ENCODE data around the gene CDK2. TPM values are rescaled to one million over a fixed set of nuclear protein-coding genes. Genes with fewer than 3 reads are reported as not detected.
"Not testable (repeated sequence)": the region's sequence is repeated elsewhere in the genome, so short reads cannot be mapped to it uniquely, and the experiment has no call there.

Gene CDK2
- polyA plus RNA-seq, 1 donor (not counting 4 experiments of a cell fraction or from before 2014, with no cell fraction given) = 49.3 TPM

DNA sequence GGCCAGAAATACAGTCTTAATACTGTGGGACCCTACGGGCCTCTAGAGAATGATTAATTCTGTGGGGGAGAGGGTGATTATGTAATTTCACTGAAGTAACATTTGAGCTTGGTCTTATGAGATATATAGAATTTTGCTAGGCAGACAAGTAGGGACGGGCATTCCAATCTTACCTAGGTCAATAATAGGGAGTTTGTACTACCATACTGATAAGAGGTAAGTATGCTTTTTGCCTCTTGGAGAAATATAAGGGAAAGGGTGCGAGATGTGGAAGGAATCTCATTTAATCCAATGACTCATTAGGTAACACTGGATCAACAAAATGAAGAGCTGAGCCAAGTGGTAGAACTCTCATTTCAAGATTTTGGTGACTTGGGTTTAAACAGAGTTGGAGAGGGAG lies 12.4 kb downstream of the CDK2 start:
- H3K4me2 ChIP-seq (ENCODE audit: control insufficient read depth, extremely low read depth, insufficient read depth, low read depth, low read length) = no peak overlapping the region
- no peak for TF ChIP-seq EZH2 (IDR thresholded peaks at IDR 0.05; ENCODE audit: low read length)
- TF ChIP-seq, protein P1, sequence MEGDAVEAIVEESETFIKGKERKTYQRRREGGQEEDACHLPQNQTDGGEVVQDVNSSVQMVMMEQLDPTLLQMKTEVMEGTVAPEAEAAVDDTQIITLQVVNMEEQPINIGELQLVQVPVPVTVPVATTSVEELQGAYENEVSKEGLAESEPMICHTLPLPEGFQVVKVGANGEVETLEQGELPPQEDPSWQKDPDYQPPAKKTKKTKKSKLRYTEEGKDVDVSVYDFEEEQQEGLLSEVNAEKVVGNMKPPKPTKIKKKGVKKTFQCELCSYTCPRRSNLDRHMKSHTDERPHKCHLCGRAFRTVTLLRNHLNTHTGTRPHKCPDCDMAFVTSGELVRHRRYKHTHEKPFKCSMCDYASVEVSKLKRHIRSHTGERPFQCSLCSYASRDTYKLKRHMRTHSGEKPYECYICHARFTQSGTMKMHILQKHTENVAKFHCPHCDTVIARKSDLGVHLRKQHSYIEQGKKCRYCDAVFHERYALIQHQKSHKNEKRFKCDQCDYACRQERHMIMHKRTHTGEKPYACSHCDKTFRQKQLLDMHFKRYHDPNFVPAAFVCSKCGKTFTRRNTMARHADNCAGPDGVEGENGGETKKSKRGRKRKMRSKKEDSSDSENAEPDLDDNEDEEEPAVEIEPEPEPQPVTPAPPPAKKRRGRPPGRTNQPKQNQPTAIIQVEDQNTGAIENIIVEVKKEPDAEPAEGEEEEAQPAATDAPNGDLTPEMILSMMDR (optimal IDR thresholded peaks at IDR 0.05 in 1 of 3, IDR thresholded peaks at IDR 0.05 in 1 of 3, conservative IDR thresholded peaks at IDR 0.05 in 1 of 3; ENCODE audit: extremely low read depth in 1 of 3, insufficient read depth in 2 of 3, low read length in 3 of 3) = no peak
- no peaks in the 10 kb centered on the region for H3K27me3 ChIP-seq (ENCODE audit: control insufficient read depth, extremely low read depth, insufficient read depth, low read length)
- H3K36me3 ChIP-seq (ENCODE audit: control insufficient read depth in 2 of 2, extremely low read depth in 1 of 2, insufficient read depth in 2 of 2, low read length in 2 of 2) = peaks cover 8 to 26% of the 10 kb centered on the region in 2 experiments
- no peak overlapping the region for H3K4me3 ChIP-seq (ENCODE audit: control insufficient read depth in 2 of 3, extremely low read depth in 1 of 3, insufficient read depth in 2 of 3, low read depth in 1 of 3, low read length in 3 of 3)
- no peaks in the 10 kb centered on the region for H3K9me1 ChIP-seq (ENCODE audit: control insufficient read depth, extremely low read depth, insufficient read depth, low read length)
- peaks cover 62% of the 10 kb centered on the region for H3K79me2 ChIP-seq (ENCODE audit: control insufficient read depth, insufficient read depth, low read length)
- H4K20me1 ChIP-seq (ENCODE audit: control insufficient read depth, extremely low read depth, insufficient read depth, low read length) = peaks cover 2% of the 10 kb centered on the region
- no peak overlapping the region for H3K27ac ChIP-seq (ENCODE audit: control insufficient read depth, insufficient read depth, low read length)
- dilution Hi-C loops (cut with MboI; ENCODE audit: extremely low pct_ligation_motif_present, low sequenced_read_pairs) = no loop called here
- H3K9ac ChIP-seq (ENCODE audit: control insufficient read depth, extremely low read depth, insufficient read depth, low read length) = no peak overlapping the region
- no peak for FAIRE-seq
- H2AFZ ChIP-seq (ENCODE audit: control insufficient read depth, low read length) = no peak overlapping the region
- peaks cover 10% of the 10 kb centered on the region for H3K4me1 ChIP-seq (ENCODE audit: control insufficient read depth, extremely low read depth, insufficient read depth, low read length)
- H3K9me3 ChIP-seq (ENCODE audit: control insufficient read depth, low read depth, low read length) = no peaks in the 10 kb centered on the region
- DNase-seq (ENCODE audit: low read depth, low spot score) = no peak

GRCh38 chr12:55981882-55982281 lies 15.3 kb downstream of the CDK2 start:
- H3K27ac ChIP-seq (ENCODE audit: control insufficient read depth, insufficient read depth, low read length); H3K9me3 ChIP-seq (ENCODE audit: control insufficient read depth, low read depth, low read length); H2AFZ ChIP-seq (ENCODE audit: control insufficient read depth, low read length); H3K4me1 ChIP-seq (ENCODE audit: control insufficient read depth, extremely low read depth, insufficient read depth, low read length); FAIRE-seq; H3K4me3 ChIP-seq (ENCODE audit: control insufficient read depth in 2 of 3, extremely low read depth in 1 of 3, insufficient read depth in 2 of 3, low read depth in 1 of 3, low read length in 3 of 3); H3K9ac ChIP-seq (ENCODE audit: control insufficient read depth, extremely low read depth, insufficient read depth, low read length); H4K20me1 ChIP-seq (ENCODE audit: control insufficient read depth, extremely low read depth, insufficient read depth, low read length); H3K4me2 ChIP-seq (ENCODE audit: control insufficient read depth, extremely low read depth, insufficient read depth, low read depth, low read length); H3K27me3 ChIP-seq (ENCODE audit: control insufficient read depth, extremely low read depth, insufficient read depth, low read length); DNase-seq (ENCODE audit: low read depth, low spot score); dilution Hi-C loops (cut with MboI; ENCODE audit: extremely low pct_ligation_motif_present, low sequenced_read_pairs); H3K9me1 ChIP-seq (ENCODE audit: control insufficient read depth, extremely low read depth, insufficient read depth, low read length): not testable (repeated sequence)
- Histone ChIP-seq H3K79me2 (ENCODE audit: control insufficient read depth, insufficient read depth, low read length) (peaks cover 35% of the 10 kb centered on the region), H3K36me3 (ENCODE audit: control insufficient read depth in 2 of 2, extremely low read depth in 1 of 2, insufficient read depth in 2 of 2, low read length in 2 of 2) (peaks cover 20 to 24% of the 10 kb centered on the region in 2 experiments)

DNA sequence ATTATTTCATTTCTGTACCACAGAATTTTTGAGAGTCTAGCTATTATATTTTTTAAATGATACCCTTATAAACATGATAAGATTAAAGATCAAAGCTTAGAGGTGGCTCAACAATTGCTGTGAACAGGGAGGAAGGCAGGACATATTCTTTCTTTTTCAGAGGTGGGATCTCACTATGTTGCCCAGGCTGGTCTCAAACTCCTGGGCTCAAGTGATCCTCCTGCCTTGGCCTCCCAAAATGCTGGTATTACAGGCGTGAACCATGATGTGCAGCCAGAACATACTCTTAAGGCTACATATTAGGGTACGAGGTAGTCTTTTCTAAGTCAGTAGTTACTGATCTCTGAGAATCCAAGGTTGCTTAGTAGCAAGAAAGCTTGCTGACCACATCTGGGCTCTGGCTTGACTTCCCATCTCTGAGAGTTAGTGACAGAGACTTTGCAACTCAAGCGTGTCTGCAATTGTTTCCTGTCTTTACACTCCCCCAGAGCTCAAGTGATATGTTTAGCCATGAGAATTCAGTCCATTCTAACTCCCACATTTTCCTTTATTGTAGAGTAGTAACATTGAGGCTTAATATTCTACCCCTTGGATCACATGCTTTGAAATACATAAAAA lies 15.8 kb downstream of the CDK2 start:
- Histone ChIP-seq H3K79me2 (ENCODE audit: control insufficient read depth, insufficient read depth, low read length) (peaks cover 29% of the 10 kb centered on the region), H3K4me2 (ENCODE audit: control insufficient read depth, extremely low read depth, insufficient read depth, low read depth, low read length) (no peak overlapping the region), H3K27me3 (ENCODE audit: control insufficient read depth, extremely low read depth, insufficient read depth, low read length) (no peaks in the 10 kb centered on the region), H3K9ac (ENCODE audit: control insufficient read depth, extremely low read depth, insufficient read depth, low read length) (no peak overlapping the region), H4K20me1 (ENCODE audit: control insufficient read depth, extremely low read depth, insufficient read depth, low read length) (no peaks in the 10 kb centered on the region), H3K9me1 (ENCODE audit: control insufficient read depth, extremely low read depth, insufficient read depth, low read length) (no peaks in the 10 kb centered on the region), H3K4me1 (ENCODE audit: control insufficient read depth, extremely low read depth, insufficient read depth, low read length) (no peaks in the 10 kb centered on the region), H3K27ac (ENCODE audit: control insufficient read depth, insufficient read depth, low read length) (no peak overlapping the region), H3K36me3 (ENCODE audit: control insufficient read depth in 2 of 2, extremely low read depth in 1 of 2, insufficient read depth in 2 of 2, low read length in 2 of 2) (peaks cover 21 to 23% of the 10 kb centered on the region in 2 experiments), H3K9me3 (ENCODE audit: control insufficient read depth, low read depth, low read length) (no peaks in the 10 kb centered on the region), H3K4me3 (ENCODE audit: control insufficient read depth in 2 of 3, extremely low read depth in 1 of 3, insufficient read depth in 2 of 3, low read depth in 1 of 3, low read length in 3 of 3) (no peak overlapping the region), H2AFZ (ENCODE audit: control insufficient read depth, low read length) (no peak overlapping the region)
- no peak for FAIRE-seq
- DNase-seq (ENCODE audit: low read depth, low spot score) = no peak
- dilution Hi-C loops (cut with MboI; ENCODE audit: extremely low pct_ligation_motif_present, low sequenced_read_pairs) = no loop called here
- no peak for TF ChIP-seq EZH2 (IDR thresholded peaks at IDR 0.05; ENCODE audit: low read length)
- TF ChIP-seq, protein P1 (optimal IDR thresholded peaks at IDR 0.05 in 1 of 3, IDR thresholded peaks at IDR 0.05 in 1 of 3, conservative IDR thresholded peaks at IDR 0.05 in 1 of 3; ENCODE audit: extremely low read depth in 1 of 3, insufficient read depth in 2 of 3, low read length in 3 of 3) = no peak

Measured in keratinocyte (primary cell).